Measurements from ENCODE around the gene CLK2.

- TF ChIP-seq EP300 (IDR thresholded peaks at IDR 0.05; ENCODE audit: borderline replicate concordance) (no peak), YY1 (IDR thresholded peaks at IDR 0.05; ENCODE audit: low read depth) (no peak), MAX (IDR thresholded peaks at IDR 0.05) (no peak), TEAD4 (IDR thresholded peaks at IDR 0.05) (no peak), RAD21 (IDR thresholded peaks at IDR 0.05; ENCODE audit: low read depth) (no peak), REST (IDR thresholded peaks at IDR 0.05; ENCODE audit: low read depth) (no peak), CREB1 (IDR thresholded peaks at IDR 0.05; ENCODE audit: low read depth) (no peak), EGR1 (IDR thresholded peaks at IDR 0.05) (no peak), ZBTB7A (IDR thresholded peaks at IDR 0.05; ENCODE audit: low read depth) (no peak), NFIC (IDR thresholded peaks at IDR 0.05) (no peak), USF1 (IDR thresholded peaks at IDR 0.05) (no peak), TCF12 (IDR thresholded peaks at IDR 0.05; ENCODE audit: low read depth) (no peak), FOXM1 (IDR thresholded peaks at IDR 0.05; ENCODE audit: borderline replicate concordance, low read depth) (no peak)
Measured at GRCh38 chr1:155279268-155279667, 6.0 kb upstream of the CLK2 start.

All from Ishikawa (cell line).